Neuronal stem cell (in vitro differentiated cells): ENCODE data around the gene VPS16.

Source experiments
- DNase-seq: peaks from one replicate; pipeline ENCODE4 v3.0.0-alpha.2; 2013; ENCODE audit warnings: low spot score
- H2AFZ ChIP-seq: one replicate; pipeline ENCODE4 v1.6.1; 2013; ENCODE audit warnings: mild to moderate bottlenecking, low read length, inconsistent platforms
- H2AK5ac ChIP-seq: 2 replicates; pipeline ENCODE4 v1.6.1; 2013; ENCODE audit warnings: low read depth, mild to moderate bottlenecking, inconsistent platforms, low read length, moderate library complexity, mixed read lengths
- H2BK120ac ChIP-seq: 2 replicates; pipeline ENCODE4 v1.6.1; 2013; ENCODE audit warnings: low read depth, mild to moderate bottlenecking, inconsistent platforms, low read length, moderate library complexity, mixed read lengths
- H2BK12ac ChIP-seq: one replicate; pipeline ENCODE4 v1.6.1; 2013; ENCODE audit warnings: low read length, inconsistent platforms
- H2BK15ac ChIP-seq: 2 replicates; pipeline ENCODE4 v1.6.1; 2013; ENCODE audit warnings: mild to moderate bottlenecking, low read length, inconsistent platforms, mixed read lengths
- H2BK5ac ChIP-seq: one replicate; pipeline ENCODE4 v1.6.1; 2013; ENCODE audit warnings: inconsistent platforms, mild to moderate bottlenecking, low read length, moderate library complexity
- H3K14ac ChIP-seq: one replicate; pipeline ENCODE4 v1.6.1; 2013; ENCODE audit warnings: low read length, inconsistent platforms
- H3K18ac ChIP-seq: 2 replicates; pipeline ENCODE4 v1.6.1; 2013; ENCODE audit warnings: low read length, inconsistent platforms
- H3K23ac ChIP-seq: 2 replicates; pipeline ENCODE4 v1.6.1; 2013; ENCODE audit warnings: low read depth, mild to moderate bottlenecking, mixed read lengths, low read length, inconsistent platforms; ENCODE audit not compliant: poor library complexity
- H3K27ac ChIP-seq: replicated peaks from 3 replicates; pipeline ENCODE4 v1.5.1; 2013; ENCODE audit warnings: low read length, inconsistent platforms
- H3K27me3 ChIP-seq, 3 experiments: 2 replicates each; pipeline ENCODE4 v1.6.1; 2013; ENCODE audit warnings: low read length in 3 of 3, mild to moderate bottlenecking in 2 of 3, inconsistent platforms in 1 of 3, low read depth in 1 of 3, mixed read lengths in 1 of 3, moderate library complexity in 1 of 3; ENCODE audit not compliant: control insufficient read depth in 3 of 3, insufficient read depth in 3 of 3
- H3K36me3 ChIP-seq, 2 donors: replicated peaks in 1 of 2; 2 replicates each; pipeline ENCODE4 v1.6.1; 2013; ENCODE audit warnings: low read length in 2 of 2; ENCODE audit not compliant: control insufficient read depth in 2 of 2, insufficient read depth in 2 of 2
- H3K4ac ChIP-seq: 2 replicates; pipeline ENCODE4 v1.6.1; 2013; ENCODE audit warnings: inconsistent platforms, mild to moderate bottlenecking, low read length, moderate library complexity
- H3K4me1 ChIP-seq, 2 donors: 1 replicate in 1 of 2; 2 replicates in 1 of 2; pipeline ENCODE4 v1.6.1; 2013; ENCODE audit warnings: low read length in 2 of 2, low read depth in 1 of 2; ENCODE audit not compliant: control insufficient read depth in 2 of 2, insufficient read depth in 1 of 2
- H3K4me2 ChIP-seq: one replicate; pipeline ENCODE4 v1.6.1; 2013; ENCODE audit warnings: mild to moderate bottlenecking, low read length, inconsistent platforms; ENCODE audit not compliant: insufficient read depth, poor library complexity, severe bottlenecking
- H3K4me3 ChIP-seq, 2 donors: 2 replicates each; pipeline ENCODE4 v1.5.1; 2013; ENCODE audit warnings: low read length in 2 of 2, mild to moderate bottlenecking in 2 of 2, inconsistent platforms in 1 of 2, moderate library complexity in 1 of 2
- H3K79me1 ChIP-seq: one replicate; pipeline ENCODE4 v1.6.1; 2013; ENCODE audit warnings: low read depth, mild to moderate bottlenecking, inconsistent platforms, low read length, moderate library complexity
- H3K9ac ChIP-seq: one replicate; pipeline ENCODE4 v1.6.1; 2013; ENCODE audit warnings: mild to moderate bottlenecking, low read depth, low read length, inconsistent platforms; ENCODE audit not compliant: poor library complexity
- H3K9me3 ChIP-seq, 2 donors: replicated peaks in 1 of 2; 2 replicates each; pipeline versions ENCODE3 to v1.6.1; 2013; ENCODE audit warnings: low read length in 2 of 2, mild to moderate bottlenecking in 2 of 2, inconsistent platforms in 1 of 2, low read depth in 1 of 2, mixed read lengths in 1 of 2, moderate library complexity in 1 of 2; ENCODE audit not compliant: control insufficient read depth in 2 of 2, insufficient read depth in 1 of 2
- H4K8ac ChIP-seq: one replicate; pipeline ENCODE4 v1.6.1; 2013; ENCODE audit warnings: low read depth, mild to moderate bottlenecking, inconsistent platforms, low read length, moderate library complexity
- H4K91ac ChIP-seq: one replicate; pipeline ENCODE4 v1.6.1; 2013; ENCODE audit warnings: low read length, low read depth, mild to moderate bottlenecking, inconsistent platforms; ENCODE audit not compliant: poor library complexity
- WGBS, 2 donors: extraction: QIAGEN DNeasy Blood & Tissue Kit; methylation state at CpG; one replicate each; pipeline ENCODE4 v1.1.7; 2013; ENCODE audit warnings: missing lambda C conversion rate in 2 of 2, mixed read lengths in 1 of 2; ENCODE audit not compliant: insufficient read length in 2 of 2, insufficient replicate concordance in 1 of 2; ENCODE audit errors: extremely low coverage in 2 of 2; 5-methylcytosine and 5-hydroxymethylcytosine counted together

The VPS16 gene

DNA sequence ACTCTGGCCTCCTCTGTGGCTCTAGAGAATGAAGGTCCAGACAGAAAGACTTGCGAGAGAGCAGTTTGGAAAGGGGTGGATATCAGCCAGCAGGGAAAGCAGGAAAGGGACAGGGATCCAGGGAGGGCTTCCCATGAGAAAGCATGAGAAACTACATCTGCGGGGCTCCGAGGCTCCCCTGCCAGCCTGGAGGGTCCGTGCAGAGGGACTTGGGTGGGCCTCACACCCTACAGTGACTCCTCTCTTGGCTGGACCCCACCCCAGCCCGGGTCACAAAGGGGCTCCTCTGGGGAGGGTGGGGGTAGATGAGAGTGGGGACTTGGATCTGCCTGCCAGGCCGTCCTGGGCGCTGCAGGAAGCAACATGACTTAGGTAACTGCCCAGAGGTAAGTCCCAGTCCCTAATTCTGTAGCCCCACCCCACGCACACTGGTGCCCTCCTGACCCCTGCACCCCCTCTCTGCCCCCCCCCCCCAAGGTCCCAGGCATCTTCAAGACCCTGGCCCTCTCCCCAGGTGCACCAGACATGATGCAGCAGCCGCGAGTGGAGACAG, 24.4 kb upstream of the VPS16 start, which contains the start of gene TMEM239:
TMEM239 (plus strand) TSS at position 335 of the 553 bp plus-strand sequence; CDS start at position 526, 191 bp downstream.
- Histone ChIP-seq H2BK120ac (peak within 1 kb of the TSS; percentile 30), H3K79me1 (no peaks in the 10 kb centered on the region), H2AK5ac (peak within 1 kb of the TSS; percentile 35), H3K27me3 (peaks cover 2 to 43% (median 8%) of the 10 kb centered on the region in 3 experiments), H3K4me1 (no peaks in the 10 kb centered on the region), H2BK12ac (peak within 1 kb of the TSS; percentile 79), H4K91ac (no peak within 1 kb of the TSS), H3K9ac (peak within 1 kb of the TSS; percentile 54), H3K4me2 (no peak within 1 kb of the TSS), H3K14ac (no peak within 1 kb of the TSS), H2BK5ac (no peak within 1 kb of the TSS), H3K18ac (peak within 1 kb of the TSS; percentile 69), H3K9me3 (peaks cover 2 to 10% of the 10 kb centered on the region in 2 donors), H3K27ac (no peak within 1 kb of the TSS), H2AFZ (no peak within 1 kb of the TSS), H3K4me3 (no peak within 1 kb of the TSS), H3K4ac (no peak within 1 kb of the TSS), H3K36me3 (no peaks in the 10 kb centered on the region), H3K23ac (peak within 1 kb of the TSS; percentile 34), H2BK15ac (peak within 1 kb of the TSS; percentile 1), H4K8ac (no peak within 1 kb of the TSS)
- WGBS, 2 donors: no CpG with 5 or more reads among the region's 10 CpGs
- DNase-seq: no peak

DNA sequence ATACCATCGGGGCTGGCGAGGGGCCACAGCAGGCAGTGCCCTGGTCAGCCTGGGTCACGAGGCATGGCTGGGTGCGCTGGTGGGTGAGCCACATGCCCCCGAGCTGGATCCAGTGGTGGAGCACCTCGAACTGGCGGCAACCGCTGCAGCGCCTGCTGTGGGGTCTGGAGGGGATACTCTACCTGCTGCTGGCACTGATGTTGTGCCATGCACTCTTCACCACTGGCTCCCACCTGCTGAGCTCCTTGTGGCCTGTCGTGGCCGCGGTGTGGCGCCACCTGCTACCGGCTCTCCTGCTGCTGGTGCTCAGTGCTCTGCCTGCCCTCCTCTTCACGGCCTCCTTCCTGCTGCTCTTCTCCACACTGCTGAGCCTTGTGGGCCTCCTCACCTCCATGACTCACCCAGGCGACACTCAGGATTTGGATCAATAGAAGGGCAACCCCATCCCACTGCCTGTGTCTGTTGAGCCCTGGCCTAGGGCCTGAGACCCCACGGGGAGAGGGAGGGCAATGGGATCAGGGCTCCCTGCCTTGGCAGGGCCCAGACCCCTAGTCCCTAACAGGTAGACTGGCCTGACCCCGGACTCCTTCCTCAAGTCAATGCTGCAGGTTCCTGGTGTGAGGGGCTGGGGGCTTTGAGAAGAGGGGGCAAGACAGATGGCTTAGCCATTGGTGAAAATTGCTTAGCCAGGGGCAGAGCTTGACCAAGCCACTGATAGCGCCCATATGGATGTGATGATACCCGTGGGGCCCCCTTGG, 23.8 kb upstream of the VPS16 start:
- H3K9me3 ChIP-seq: peaks cover 6 to 8% of the 10 kb centered on the region in 2 donors
- H3K4me1 ChIP-seq: no peaks in the 10 kb centered on the region
- H3K27ac ChIP-seq: no peak overlapping the region
- no peak for DNase-seq
- H3K9ac ChIP-seq: peak overlapping the region; percentile 54
- H4K91ac ChIP-seq: no peak overlapping the region
- no peak overlapping the region for H3K4ac ChIP-seq
- H2BK12ac ChIP-seq: no peak overlapping the region
- H2BK120ac ChIP-seq: peak overlapping the region; percentile 30
- no peak overlapping the region for H3K14ac ChIP-seq
- WGBS, 2 donors: no CpG with 5 or more reads among the region's 20 CpGs
- H2BK5ac ChIP-seq: no peak overlapping the region
- peak overlapping the region; percentile 34 for H3K23ac ChIP-seq
- H2AFZ ChIP-seq: no peak overlapping the region
- H3K18ac ChIP-seq: peak overlapping the region; percentile 69
- H3K4me2 ChIP-seq: no peak overlapping the region
- H2BK15ac ChIP-seq: peak overlapping the region; percentile 1
- H3K79me1 ChIP-seq: no peaks in the 10 kb centered on the region
- H4K8ac ChIP-seq: no peak overlapping the region
- no peak overlapping the region for H2AK5ac ChIP-seq
- no peak overlapping the region for H3K4me3 ChIP-seq
- H3K36me3 ChIP-seq: no peaks in the 10 kb centered on the region
- H3K27me3 ChIP-seq: peaks cover 7 to 48% (median 15%) of the 10 kb centered on the region in 3 experiments

DNA sequence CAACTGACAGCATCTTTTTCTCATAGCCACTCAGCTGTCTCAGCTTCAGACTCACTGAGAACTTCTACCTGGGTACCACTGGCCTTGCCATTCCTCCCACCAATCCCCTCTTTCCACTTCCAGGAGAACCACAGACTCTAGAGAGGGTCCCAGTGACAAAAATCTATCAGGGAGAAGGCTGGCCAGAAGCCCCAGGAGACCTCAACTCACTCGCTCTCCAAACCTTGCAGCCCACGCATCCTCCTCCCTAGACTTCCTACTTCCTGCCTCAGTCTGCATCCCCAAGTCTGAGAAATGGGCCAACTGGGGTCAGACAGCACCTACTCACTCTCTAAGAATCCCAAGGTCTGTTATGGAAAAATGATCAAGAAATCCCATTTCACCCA, 23.2 kb upstream of the VPS16 start:
- no peaks in the 10 kb centered on the region for H3K79me1 ChIP-seq

GRCh38 chr20:2817891-2818595, 22.5 kb upstream of the VPS16 start:
- WGBS, 2 donors: no CpG with 5 or more reads among the region's 7 CpGs
- H2AK5ac ChIP-seq: no peak overlapping the region
- no peak overlapping the region for H3K9ac ChIP-seq
- H2BK5ac ChIP-seq: no peak overlapping the region
- no peak overlapping the region for H2BK120ac ChIP-seq
- H3K36me3 ChIP-seq: no peaks in the 10 kb centered on the region
- H3K23ac ChIP-seq: no peak overlapping the region
- no peak overlapping the region for H3K4ac ChIP-seq
- no peak overlapping the region for H3K18ac ChIP-seq
- no peak overlapping the region for H3K27ac ChIP-seq
- no peak overlapping the region for H2AFZ ChIP-seq
- no peak overlapping the region for H3K14ac ChIP-seq
- H3K27me3 ChIP-seq: peaks cover 8 to 53% (median 20%) of the 10 kb centered on the region in 3 experiments
- no peak overlapping the region for H4K91ac ChIP-seq
- H4K8ac ChIP-seq: no peak overlapping the region
- no peak overlapping the region for H2BK15ac ChIP-seq
- H3K4me3 ChIP-seq: no peak overlapping the region
- no peak overlapping the region for H3K4me2 ChIP-seq
- H3K79me1 ChIP-seq: no peaks in the 10 kb centered on the region
- no peak for DNase-seq
- peaks cover 0 to 2% of the 10 kb centered on the region in 2 donors for H3K4me1 ChIP-seq
- H3K9me3 ChIP-seq: peaks cover 0 to 8% of the 10 kb centered on the region in 2 donors
- H2BK12ac ChIP-seq: no peak overlapping the region

More for the DNA sequence above, 23.2 kb upstream of the VPS16 start:
- Histone ChIP-seq H2BK15ac (no peak overlapping the region), H4K91ac (no peak overlapping the region), H3K4me3 (no peak overlapping the region), H2BK12ac (no peak overlapping the region), H3K23ac (no peak overlapping the region), H3K27ac (no peak overlapping the region), H3K4me1 (peaks cover 0 to 2% of the 10 kb centered on the region in 2 donors), H2BK5ac (no peak overlapping the region), H3K9me3 (peaks cover 4 to 8% of the 10 kb centered on the region in 2 donors), H3K18ac (no peak overlapping the region), H3K14ac (no peak overlapping the region), H2AK5ac (no peak overlapping the region), H4K8ac (no peak overlapping the region), H3K4ac (no peak overlapping the region), H2BK120ac (no peak overlapping the region), H3K4me2 (no peak overlapping the region), H3K9ac (no peak overlapping the region), H3K27me3 (peaks cover 8 to 52% (median 20%) of the 10 kb centered on the region in 3 experiments), H2AFZ (no peak overlapping the region), H3K36me3 (no peaks in the 10 kb centered on the region)
- DNase-seq: no peak
- no CpG with 5 or more reads among the region's 2 CpGs for WGBS, 2 donors
